ENCODE results near the gene PRICKLE3. TPM values are rescaled to one million over a fixed set of nuclear protein-coding genes. Genes with fewer than 3 reads are reported as not detected.

PRICKLE3 gene
- total and polyA plus RNA-seq, 2 of the 4 experiments (the other 2 are of a cell fraction): 3.4 to 6.4 TPM

DNA sequence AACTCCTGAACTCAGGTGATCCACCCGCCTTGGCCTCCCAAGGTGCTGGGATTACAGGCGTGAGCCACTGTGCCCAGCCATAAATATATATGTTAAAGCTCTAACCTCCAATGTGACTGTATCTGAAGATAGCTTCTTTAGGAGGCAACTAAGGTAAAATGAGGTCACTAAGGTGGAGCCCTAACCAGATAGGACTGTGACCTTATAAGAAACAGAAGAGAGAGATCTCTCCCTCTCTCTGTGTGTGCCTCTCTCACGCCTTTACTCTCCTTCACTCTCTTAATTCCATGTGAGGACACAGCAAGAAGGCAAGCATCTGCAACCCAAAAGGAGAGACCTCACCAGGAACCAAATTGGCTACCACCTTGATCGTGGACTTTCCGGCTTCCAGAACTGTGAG, 24.5 kb downstream of the PRICKLE3 start:
- H4K20me1 ChIP-seq (ENCODE audit: insufficient read depth, low read length): no peaks in the 10 kb centered on the region
- H2AK9ac ChIP-seq (replicated peaks; ENCODE audit: low read depth, low read length, poor library complexity): peak overlapping the region; percentile 28
- H3K18ac ChIP-seq (ENCODE audit: low read depth, low read length): no peak overlapping the region
- POLR2A ChIA-PET (ENCODE audit: unreplicated experiment): no interaction called here
- DNase-seq (no peak), ATAC-seq (ENCODE audit: low read depth) (no peak)
- no peak overlapping the region for H3K4me2 ChIP-seq (ENCODE audit: low read depth, low read length)
- H4K91ac ChIP-seq (ENCODE audit: insufficient read depth, low read depth, low read length): no peak overlapping the region
- CTCF ChIA-PET: interaction anchor here (0.7 kb wide), 1 partner anchor 82 kb away, joined by 3 read pairs; the partner anchor contains the start of gene WDR45
- H2BK20ac ChIP-seq (ENCODE audit: low read depth, low read length): no peak overlapping the region
- H3K14ac ChIP-seq (replicated peaks; ENCODE audit: low read depth, low read length): no peak overlapping the region
- H3K9me1 ChIP-seq (ENCODE audit: insufficient read depth, low read length): no peaks in the 10 kb centered on the region
- H4K5ac ChIP-seq (ENCODE audit: low read depth, low read length): no peak overlapping the region
- dilution Hi-C loops (cut with HindIII; ENCODE audit: low sequenced_read_pairs, unreplicated experiment) (no loop called here), intact Hi-C loops (cut with micrococcal nuclease) (loop anchor here (10.0 kb wide), 1 partner anchor 87 kb away; the partner anchor contains the start of genes PRAF2 and WDR45), in situ Hi-C loops (cut with MboI; ENCODE audit: low sequenced_read_pairs) (no loop called here)
- WGBS, 2 experiments (ENCODE audit: extremely low coverage in 2 of 2, insufficient read length in 1 of 2): no CpG with 5 or more reads among the region's 5 CpGs
- H2BK5ac ChIP-seq (ENCODE audit: low read depth, low read length, poor library complexity, severe bottlenecking): no peak overlapping the region
- H2BK120ac ChIP-seq (ENCODE audit: low read depth, low read length): no peak overlapping the region
- no peak overlapping the region for H3K27ac ChIP-seq (ENCODE audit: insufficient read depth, low read length)
- no peak overlapping the region for H3K56ac ChIP-seq (ENCODE audit: extremely low read depth, insufficient read depth, low read length)
- no peak overlapping the region for H3K4ac ChIP-seq (ENCODE audit: low read depth, low read length)
- no peaks in the 10 kb centered on the region for H3K36me3 ChIP-seq (ENCODE audit: control insufficient read depth, insufficient read depth, low read length)
- H3K79me1 ChIP-seq (ENCODE audit: low read depth in 1 of 2, low read length in 2 of 2): no peaks in the 10 kb centered on the region
- H3K27me3 ChIP-seq (ENCODE audit: control insufficient read depth, insufficient read depth, low read length): no peaks in the 10 kb centered on the region; the same call in 1 of the 2 replicates
- no TSS peak for BruUV-seq (replicated peaks)
- no peaks in the 10 kb centered on the region for H3K9me3 ChIP-seq (ENCODE audit: control insufficient read depth, insufficient read depth, low read length)
- H2BK15ac ChIP-seq (ENCODE audit: low read depth, low read length): no peak overlapping the region
- H3K4me1 ChIP-seq (ENCODE audit: control insufficient read depth, insufficient read depth, low read length): peaks cover 4% of the 10 kb centered on the region
- peak overlapping the region; percentile 32 for H2AFZ ChIP-seq (replicated peaks; ENCODE audit: low read length, poor library complexity)
- H3K23ac ChIP-seq (ENCODE audit: low read depth, low read length): no peak overlapping the region
- TF ChIP-seq CHD1 (IDR thresholded peaks at IDR 0.05; ENCODE audit: low read depth, low read length): no peak
- TF ChIP-seq SMC3 (IDR thresholded peaks at IDR 0.05; ENCODE audit: low read depth, low read length): no peak
- no peak for TF ChIP-seq CEBPB (IDR thresholded peaks at IDR 0.05; ENCODE audit: low read depth, low read length)
- no peak for TF ChIP-seq ELK1 (IDR thresholded peaks at IDR 0.05; ENCODE audit: borderline replicate concordance, low read depth, low read length)
- no peak for TF ChIP-seq MXI1 (IDR thresholded peaks at IDR 0.05; ENCODE audit: borderline replicate concordance, low read depth, low read length)
- TF ChIP-seq NFE2L2 (IDR thresholded peaks at IDR 0.05; ENCODE audit: low read depth, low read length): no peak
- H3K9ac ChIP-seq (ENCODE audit: low read depth, low read length): no peak overlapping the region
- no peak overlapping the region for H4K8ac ChIP-seq (ENCODE audit: low read depth in 2 of 2, low read length in 2 of 2)
- no peak overlapping the region; the same call in 1 of the 2 replicates for H2AK5ac ChIP-seq (ENCODE audit: low read depth, low read length)
- H3K4me3 ChIP-seq (ENCODE audit: insufficient read depth, low read depth, low read length): no peak overlapping the region
